Right hindlimb (tissue), 1 donor: ENCODE data around the gene CAPN1.
"Not testable (repeated sequence)": the region's sequence is repeated elsewhere in the genome, so short reads cannot be mapped to it uniquely, and the experiment has no call there.

Experiments used
- DNase-seq: peaks from one replicate; pipeline ENCODE4 v3.0.0-alpha.2; 2018

CAPN1 gene

GRCh38 chr11:65219930-65220213 lies 38.1 kb downstream of the CAPN1 start:
- DNase-seq: no peak

GRCh38 chr11:65221026-65221425 lies 39.3 kb downstream of the CAPN1 start:
- DNase-seq: no peak

GRCh38 chr11:65223011-65223410 lies 41.3 kb downstream of the CAPN1 start:
- DNase-seq: no peak

DNA sequence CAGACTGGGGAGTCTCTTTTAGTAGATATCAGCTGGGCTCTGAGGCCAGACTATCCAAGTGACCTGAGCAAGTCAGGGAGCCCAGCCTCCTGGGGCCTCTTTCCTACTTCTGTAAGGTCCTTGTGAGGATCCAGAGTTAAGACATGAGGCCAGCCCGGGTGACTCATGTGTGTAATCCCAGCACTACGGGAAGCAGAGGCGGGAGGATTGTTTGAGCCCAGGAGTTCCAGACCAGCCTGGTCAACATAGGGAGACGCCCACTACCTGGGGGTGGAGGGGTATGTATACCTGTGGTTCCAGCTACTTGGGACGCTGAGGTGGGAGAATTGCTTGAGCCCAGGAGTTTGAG lies 43.2 kb downstream of the CAPN1 start:
- DNase-seq: no peak

- peak; percentile 69 for DNase-seq
Observed at GRCh38 chr11:65225279-65226102, 43.8 kb downstream of the CAPN1 start.

- DNase-seq: no peak
Observed at GRCh38 chr11:65226103-65226442, 44.3 kb downstream of the CAPN1 start.

DNA sequence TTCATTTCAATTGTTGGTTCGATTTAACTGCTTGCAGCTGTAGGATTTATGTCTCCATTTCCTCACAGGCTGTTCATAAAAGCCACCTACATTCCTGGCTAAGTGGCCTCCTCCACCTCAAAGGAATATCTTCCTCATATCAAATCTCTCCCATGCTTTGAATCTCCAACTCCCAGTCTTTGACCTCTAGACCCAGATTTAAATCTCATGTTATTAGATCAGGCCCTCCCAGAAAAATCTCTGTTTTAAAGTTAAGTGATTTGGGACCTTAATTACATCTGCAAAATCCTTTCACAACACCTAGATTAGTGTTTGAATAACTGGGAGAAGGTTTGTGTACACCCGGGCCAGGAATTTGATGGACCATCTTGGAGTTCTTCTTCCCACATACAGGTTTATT lies 46.2 kb downstream of the CAPN1 start:
- no peak for DNase-seq

GRCh38 chr11:65236194-65237059 lies 54.7 kb downstream of the CAPN1 start:
- no peak for DNase-seq

DNA sequence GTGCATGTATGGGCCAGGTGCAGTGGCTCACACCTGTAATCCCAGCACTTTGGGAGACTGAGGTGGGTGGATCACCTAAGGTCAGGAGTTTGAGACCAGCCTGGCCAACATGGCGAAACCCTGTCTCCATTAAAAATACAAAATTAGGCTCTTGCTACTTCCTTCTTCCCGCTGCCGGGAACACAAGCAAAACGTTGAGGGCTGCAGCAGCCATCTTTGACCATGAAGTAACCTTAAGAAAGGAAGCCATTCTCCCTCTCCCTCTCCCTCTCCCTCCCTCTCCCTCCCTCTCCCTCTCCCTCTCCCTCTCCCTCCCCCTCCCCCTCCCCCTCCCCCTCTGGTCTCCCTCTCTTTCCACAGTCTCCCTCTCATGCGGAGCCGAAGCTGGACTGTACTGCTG lies 56.6 kb downstream of the CAPN1 start:
- not testable (repeated sequence) for DNase-seq

- no peak for DNase-seq
Observed at GRCh38 chr11:65241134-65241533, 59.4 kb downstream of the CAPN1 start.

GRCh38 chr11:65241692-65242091 lies 60.0 kb downstream of the CAPN1 start:
- no peak for DNase-seq

DNA sequence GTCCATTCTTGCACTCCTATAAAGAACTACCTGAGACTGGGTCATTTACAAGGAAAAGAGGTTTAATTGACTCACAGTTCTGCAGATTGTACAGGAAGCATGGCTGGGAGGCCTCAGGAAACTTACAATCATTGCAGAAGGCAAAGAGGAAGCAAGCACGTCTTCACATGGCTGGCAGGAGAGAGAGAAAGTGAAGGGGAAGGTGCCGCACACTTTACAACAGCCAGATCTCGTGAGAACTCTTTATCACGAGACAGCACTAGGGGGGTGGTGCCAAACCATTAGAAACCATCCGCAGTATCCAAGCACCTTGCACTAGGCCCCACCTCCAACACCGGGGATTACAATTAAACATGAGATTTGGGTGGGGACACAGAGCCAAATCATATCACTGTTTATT lies 60.7 kb downstream of the CAPN1 start:
- DNase-seq: no peak

- DNase-seq: no peak
Observed at GRCh38 chr11:65243797-65244196, 62.1 kb downstream of the CAPN1 start.

DNA sequence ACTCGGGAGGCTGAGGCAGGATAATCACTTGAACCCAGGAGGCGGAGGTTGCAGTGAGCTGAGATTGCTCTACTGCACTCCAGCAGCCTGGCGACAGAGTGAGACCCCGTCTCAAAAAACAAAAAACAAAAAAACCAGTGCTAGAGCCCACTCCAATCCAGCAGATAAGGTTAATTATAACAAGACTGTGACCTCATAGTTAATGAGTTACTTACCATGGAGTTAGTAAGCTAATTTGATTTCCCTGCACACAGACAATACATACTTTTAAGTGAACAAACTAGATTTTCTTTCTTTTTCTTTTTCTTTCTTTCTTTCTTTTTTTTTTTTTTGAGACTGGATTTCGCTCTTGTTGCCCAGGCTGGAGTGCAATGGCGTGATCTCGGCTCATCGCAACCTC lies 63.3 kb downstream of the CAPN1 start:
- not testable (repeated sequence) for DNase-seq

DNA sequence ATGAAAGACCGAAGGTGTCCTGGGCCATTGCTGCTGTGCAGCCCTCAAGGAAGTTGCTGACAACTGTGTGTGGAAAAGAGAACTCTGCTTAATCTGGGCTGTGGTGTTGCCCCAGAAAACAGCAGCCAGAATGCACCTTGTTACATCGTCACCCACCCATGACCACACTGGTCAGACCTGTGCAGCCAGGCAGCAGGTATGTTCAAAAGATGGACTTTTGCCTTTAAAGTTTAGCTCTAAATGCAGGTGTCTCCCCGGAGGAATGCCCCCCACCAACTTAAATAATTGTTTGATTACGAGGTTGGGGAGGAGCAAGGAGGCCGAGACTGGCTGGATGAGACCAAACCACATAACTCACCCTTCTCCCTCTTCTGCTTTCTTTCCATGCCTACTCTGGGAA lies 64.8 kb downstream of the CAPN1 start:
- no peak for DNase-seq

GRCh38 chr11:65248184-65248710 lies 66.5 kb downstream of the CAPN1 start:
- not testable (repeated sequence) for DNase-seq

GRCh38 chr11:65251476-65251875 lies 69.7 kb downstream of the CAPN1 start:
- no peak for DNase-seq

DNA sequence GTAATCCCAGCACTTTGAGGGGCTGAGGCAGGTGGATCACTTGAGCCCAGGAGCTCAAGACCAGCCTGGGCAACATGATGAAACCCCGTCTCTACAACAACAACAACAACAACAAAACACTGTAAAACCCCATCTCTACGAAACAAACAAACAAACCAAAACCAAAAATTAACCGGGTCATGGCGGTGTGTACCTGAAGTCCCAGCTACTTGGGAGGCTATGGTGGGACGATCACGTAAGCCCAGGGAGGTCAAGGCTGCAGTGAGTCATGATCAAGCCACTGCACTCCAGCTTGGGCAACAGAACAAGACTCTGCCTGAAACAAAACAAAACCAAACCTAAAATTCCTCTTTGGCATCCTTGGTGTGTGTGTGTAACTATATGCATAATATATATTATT lies 73.0 kb downstream of the CAPN1 start:
- no peak for DNase-seq

DNA sequence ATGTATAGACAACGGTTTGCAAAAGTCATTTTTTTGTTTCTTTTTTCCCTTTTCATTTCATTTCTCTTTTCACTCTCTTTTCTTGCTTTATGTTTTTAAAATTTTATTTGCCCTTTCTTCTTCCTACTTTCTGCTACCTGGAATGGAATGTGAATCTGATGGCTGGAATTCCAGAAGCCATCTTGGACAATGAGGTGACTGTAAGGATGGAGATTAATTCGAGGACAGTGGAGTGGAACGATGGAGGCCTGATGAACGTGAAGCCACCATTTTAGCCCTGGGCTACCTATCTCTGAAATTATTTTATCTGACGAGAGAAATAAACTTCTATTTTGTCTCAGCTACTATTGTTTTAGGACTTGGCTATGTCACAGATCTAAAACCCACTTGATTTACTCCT lies 77.3 kb downstream of the CAPN1 start:
- DNase-seq: no peak

- no peak for DNase-seq
Observed at GRCh38 chr11:65260302-65260701, 78.6 kb downstream of the CAPN1 start.

- no peak for DNase-seq
Observed at GRCh38 chr11:65260756-65261590, 79.2 kb downstream of the CAPN1 start.
